ENCODE measurements around the gene PNLIPRP1.

DNA sequence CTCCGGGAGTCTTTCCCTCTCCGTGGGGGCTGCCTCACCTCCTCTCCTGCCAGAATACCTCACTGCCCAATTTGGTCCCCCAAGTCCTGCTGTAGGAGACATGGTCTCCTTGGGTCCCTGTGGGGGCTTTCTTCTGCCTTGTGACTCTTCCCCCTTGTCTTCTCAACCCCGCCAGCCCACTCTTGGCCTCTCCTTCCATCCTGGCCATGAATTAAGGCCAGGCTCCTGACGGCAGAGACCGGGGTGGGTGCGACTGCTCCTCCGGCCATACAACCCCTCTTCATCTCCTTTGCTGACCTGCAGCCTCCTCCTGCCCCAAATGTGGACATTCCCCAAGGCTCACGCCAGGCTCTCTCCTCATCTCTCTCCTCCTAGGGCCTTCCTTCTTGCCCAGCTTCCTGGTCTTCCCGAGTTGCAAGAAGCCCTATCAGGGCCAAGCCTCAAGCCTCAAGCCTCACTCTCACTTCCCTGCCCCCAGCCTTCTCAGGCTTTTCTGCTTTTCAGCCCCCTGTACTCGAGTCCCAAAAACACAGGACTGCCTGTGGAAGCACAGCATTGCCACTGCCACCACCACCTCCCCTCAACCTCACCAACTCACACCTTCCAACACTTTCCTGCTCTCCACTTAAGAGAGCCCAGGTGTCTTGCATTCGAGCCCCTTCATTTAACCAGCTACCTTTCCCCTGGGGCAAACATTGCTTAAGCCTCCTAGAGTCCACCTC lies 31.3 kb downstream of the PNLIPRP1 start:
- TF ChIP-seq EZH2 (IDR thresholded peaks at IDR 0.05; ENCODE audit: low read length, unreplicated experiment) = no peak
- no peak for TF ChIP-seq CTCF (conservative IDR thresholded peaks at IDR 0.05; ENCODE audit: low read depth, low read length)
- no peak for TF ChIP-seq EZH2phosphoT487 (IDR thresholded peaks at IDR 0.05; ENCODE audit: borderline replicate concordance, low read length)
